Fibroblast of lung (primary cell): ENCODE measurements around the gene XPR1. TPM values are rescaled to one million over a fixed set of nuclear protein-coding genes. Genes with fewer than 3 reads are reported as not detected.

Experiments used
- DNase-seq, 2 donors: peaks; one replicate each; pipeline versions ENCODE4 v3.0.0 to v3.0.0-alpha.2; 2010; ENCODE audit warnings: low read depth in 2 of 2
- H2AFZ ChIP-seq: 2 replicates; pipeline ENCODE4 v1.5.1; 2012; ENCODE audit warnings: low read length, control low read depth, inconsistent platforms
- H3K27ac ChIP-seq: 2 replicates; pipeline ENCODE4 v1.5.1; 2011; ENCODE audit warnings: low read length, control low read depth; ENCODE audit not compliant: insufficient read depth
- H3K27me3 ChIP-seq: 2 replicates; pipeline ENCODE4 v1.5.1; 2011; ENCODE audit warnings: mild to moderate bottlenecking, low read length; ENCODE audit not compliant: control insufficient read depth, insufficient read depth
- H3K36me3 ChIP-seq: 2 replicates; pipeline ENCODE4 v1.5.1; 2011; ENCODE audit warnings: low read length; ENCODE audit not compliant: control insufficient read depth, insufficient read depth
- H3K4me1 ChIP-seq: 2 replicates; pipeline ENCODE4 v1.5.1; 2011; ENCODE audit warnings: low read length; ENCODE audit not compliant: control insufficient read depth, insufficient read depth; ENCODE audit errors: extremely low read depth
- H3K4me2 ChIP-seq: 2 replicates; pipeline ENCODE4 v1.5.1; 2011; ENCODE audit warnings: low read length, control low read depth; ENCODE audit not compliant: insufficient read depth; ENCODE audit errors: extremely low read depth
- H3K4me3 ChIP-seq, 4 experiments: fragments of 200-600 bp in 1 of 4; sonication (generic) in 1 of 4; replicated peaks in 1 of 4; 2 replicates each; pipeline ENCODE4 v1.5.1; 2011 to 2016; ENCODE audit warnings: low read length in 4 of 4, low read depth in 3 of 4, mild to moderate bottlenecking in 3 of 4, control low read depth in 2 of 4, inconsistent platforms in 1 of 4, mixed read lengths in 1 of 4; ENCODE audit not compliant: insufficient read depth in 1 of 4; ENCODE audit errors: control extremely low read depth in 1 of 4
- H3K79me2 ChIP-seq: 2 replicates; pipeline ENCODE4 v1.5.1; 2012; ENCODE audit warnings: mild to moderate bottlenecking, low read length, inconsistent platforms; ENCODE audit not compliant: control insufficient read depth, insufficient read depth
- H3K9ac ChIP-seq: 2 replicates; pipeline ENCODE4 v1.5.1; 2011; ENCODE audit warnings: mild to moderate bottlenecking, low read length, control low read depth; ENCODE audit not compliant: insufficient read depth
- H3K9me3 ChIP-seq: 2 replicates; pipeline ENCODE4 v1.5.1; 2012; ENCODE audit warnings: low read depth, low read length; ENCODE audit not compliant: control insufficient read depth, insufficient read depth
- H4K20me1 ChIP-seq: 2 replicates; pipeline ENCODE4 v1.5.1; 2011; ENCODE audit warnings: low read length; ENCODE audit not compliant: control insufficient read depth, insufficient read depth; ENCODE audit errors: extremely low read depth
- EZH2 ChIP-seq: IDR thresholded peaks from 2 replicates; pipeline ENCODE4 v1.5.1; 2012; ENCODE audit warnings: low read length, control low read depth, mild to moderate bottlenecking; ENCODE audit errors: missing control alignments
- polyA plus RNA-seq, 2 donors: library from polyadenylated mRNA; depleted of rRNA in 1 of 2; stranded (reverse) in 1 of 2; unstranded in 1 of 2; fragments of >200 nt; gene quantifications; 2 replicates each; pipeline ENCODE4 v1.2.1, GENCODE V29; 2011 to 2012; ENCODE audit warnings: missing spikeins in 1 of 2
- total RNA-seq: library from RNA; depleted of rRNA; stranded (reverse); fragments of >200 nt; gene quantifications from 2 replicates; pipeline ENCODE4 v1.2.1, GENCODE V29; 2014
- TF ChIP-seq, protein P1 (sequence below), 2 donors: IDR thresholded peaks in 1 of 2; conservative IDR thresholded peaks in 1 of 2; 1 replicate in 1 of 2; 2 replicates in 1 of 2; pipeline ENCODE4 v1.5.1; 2011 to 2012; ENCODE audit warnings: low read length in 2 of 2, control low read depth in 1 of 2, inconsistent platforms in 1 of 2, low read depth in 1 of 2, mild to moderate bottlenecking in 1 of 2

XPR1 gene
- total and polyA plus RNA-seq, 2 donors (not counting 1 experiment from before 2014, with no cell fraction given) = 18.4 to 31.5 TPM

GRCh38 chr1:180892675-180893074 is 260.9 kb downstream of the XPR1 start:
- H3K4me2 ChIP-seq = no peak overlapping the region
- H3K9me3 ChIP-seq = no peaks in the 10 kb centered on the region
- TF ChIP-seq EZH2 = no peak
- TF ChIP-seq, protein P1, sequence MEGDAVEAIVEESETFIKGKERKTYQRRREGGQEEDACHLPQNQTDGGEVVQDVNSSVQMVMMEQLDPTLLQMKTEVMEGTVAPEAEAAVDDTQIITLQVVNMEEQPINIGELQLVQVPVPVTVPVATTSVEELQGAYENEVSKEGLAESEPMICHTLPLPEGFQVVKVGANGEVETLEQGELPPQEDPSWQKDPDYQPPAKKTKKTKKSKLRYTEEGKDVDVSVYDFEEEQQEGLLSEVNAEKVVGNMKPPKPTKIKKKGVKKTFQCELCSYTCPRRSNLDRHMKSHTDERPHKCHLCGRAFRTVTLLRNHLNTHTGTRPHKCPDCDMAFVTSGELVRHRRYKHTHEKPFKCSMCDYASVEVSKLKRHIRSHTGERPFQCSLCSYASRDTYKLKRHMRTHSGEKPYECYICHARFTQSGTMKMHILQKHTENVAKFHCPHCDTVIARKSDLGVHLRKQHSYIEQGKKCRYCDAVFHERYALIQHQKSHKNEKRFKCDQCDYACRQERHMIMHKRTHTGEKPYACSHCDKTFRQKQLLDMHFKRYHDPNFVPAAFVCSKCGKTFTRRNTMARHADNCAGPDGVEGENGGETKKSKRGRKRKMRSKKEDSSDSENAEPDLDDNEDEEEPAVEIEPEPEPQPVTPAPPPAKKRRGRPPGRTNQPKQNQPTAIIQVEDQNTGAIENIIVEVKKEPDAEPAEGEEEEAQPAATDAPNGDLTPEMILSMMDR (conservative IDR thresholded peaks at IDR 0.05 in 1 of 2, IDR thresholded peaks at IDR 0.05 in 1 of 2; ENCODE audit: low read depth in 1 of 2, low read length in 2 of 2) = no peak
- H3K27me3 ChIP-seq = no peaks in the 10 kb centered on the region
- DNase-seq = no peak
- H3K4me3 ChIP-seq = no peak overlapping the region
- H3K4me1 ChIP-seq = no peaks in the 10 kb centered on the region
- no peaks in the 10 kb centered on the region for H3K36me3 ChIP-seq
- H3K27ac ChIP-seq = no peak overlapping the region
- H2AFZ ChIP-seq = no peak overlapping the region
- no peak overlapping the region for H3K9ac ChIP-seq
- no peaks in the 10 kb centered on the region for H3K79me2 ChIP-seq
- no peaks in the 10 kb centered on the region for H4K20me1 ChIP-seq

DNA sequence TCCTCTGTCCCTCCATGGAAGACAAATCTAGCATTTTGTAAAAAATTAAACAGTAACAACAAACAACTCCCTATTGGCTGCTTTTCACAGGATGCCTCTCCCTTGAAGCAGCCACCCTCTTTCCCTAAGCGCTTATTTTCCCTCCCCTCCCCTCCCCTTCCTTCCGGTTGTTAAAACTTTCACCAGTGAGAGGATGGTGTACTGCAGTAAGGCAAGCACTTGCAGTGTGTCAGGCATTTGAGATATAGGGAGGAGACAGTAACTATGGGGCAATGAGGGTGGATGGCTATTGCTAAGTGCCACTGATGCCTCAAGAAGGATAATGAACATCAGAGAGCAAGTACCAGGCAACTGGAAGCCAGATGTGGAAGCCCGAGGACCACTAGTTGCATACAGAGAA is 261.8 kb downstream of the XPR1 start:
- Histone ChIP-seq H3K4me2 (no peak overlapping the region), H3K4me3 (no peak overlapping the region), H3K36me3 (no peaks in the 10 kb centered on the region), H3K27me3 (no peaks in the 10 kb centered on the region), H3K27ac (no peak overlapping the region), H3K9ac (no peak overlapping the region), H3K79me2 (no peaks in the 10 kb centered on the region), H3K4me1 (no peaks in the 10 kb centered on the region), H2AFZ (no peak overlapping the region), H4K20me1 (no peaks in the 10 kb centered on the region), H3K9me3 (no peaks in the 10 kb centered on the region)
- no peak for DNase-seq
- TF ChIP-seq EZH2 = no peak
- TF ChIP-seq, protein P1 (conservative IDR thresholded peaks at IDR 0.05 in 1 of 2, IDR thresholded peaks at IDR 0.05 in 1 of 2; ENCODE audit: low read depth in 1 of 2, low read length in 2 of 2) = no peak

GRCh38 chr1:180896161-180896560 is 264.3 kb downstream of the XPR1 start:
- Histone ChIP-seq H3K27ac (no peak overlapping the region), H3K4me3 (no peak overlapping the region), H3K79me2 (no peaks in the 10 kb centered on the region), H3K4me2 (no peak overlapping the region), H3K36me3 (no peaks in the 10 kb centered on the region), H3K9me3 (no peaks in the 10 kb centered on the region), H3K9ac (no peak overlapping the region), H3K27me3 (no peaks in the 10 kb centered on the region), H2AFZ (no peak overlapping the region), H4K20me1 (no peaks in the 10 kb centered on the region), H3K4me1 (no peaks in the 10 kb centered on the region)
- no peak for DNase-seq
- TF ChIP-seq EZH2 = no peak
- TF ChIP-seq, protein P1 (conservative IDR thresholded peaks at IDR 0.05 in 1 of 2, IDR thresholded peaks at IDR 0.05 in 1 of 2; ENCODE audit: low read depth in 1 of 2, low read length in 2 of 2) = no peak
